HCT116 (cell line): ENCODE results near the gene CHCHD10. TPM values are rescaled to one million over a fixed set of nuclear protein-coding genes. Genes with fewer than 3 reads are reported as not detected.

ENCODE experiments used
- ATAC-seq: fragments of 200-7000 bp; cut with Tn5 transposase; 2 replicates; pipeline ENCODE4 v1.9.1; 2020; ENCODE audit warnings: mild to moderate bottlenecking, moderate library complexity
- BruUV-seq: library from RNA; stranded (reverse); fragments of 400-500 nt; replicated peaks from 2 replicates; lab custom pipeline; 2021; lab: Mats Ljungman, UMichigan
- CTCF ChIA-PET: fragments of 300-600 bp; sonication (Branson Sonifier 250); formaldehyde crosslinking; loops from one replicate; lab custom pipeline; 2021; ENCODE audit warnings: antibody characterized with exemption; lab: Charles Lee
- POLR2A ChIA-PET: fragments of 300-600, 350-600 bp; sonication (Branson Sonifier 250); formaldehyde crosslinking; loops from one replicate; lab custom pipeline; 2021; ENCODE audit warnings: antibody characterized with exemption; lab: Charles Lee
- RAD21 ChIA-PET, 2 experiments: fragments of 300-600 bp; sonication (Branson Sonifier 250); formaldehyde crosslinking; loops; one replicate each; lab custom pipeline; 2023; ENCODE audit warnings: low total read pairs in 2 of 2; ENCODE audit not compliant: uncharacterized antibody in 2 of 2, unreplicated experiment in 2 of 2, low non-redundant PET in 1 of 2; lab: Charles Lee
- DNase-seq: peaks from one replicate; pipeline ENCODE4 v3.0.0-alpha.2; 2010; ENCODE audit warnings: low read depth, low spot score
- H2AFZ ChIP-seq: fragments of 200-600 bp; shearing (Covaris generic), sonication (generic); 2 replicates; pipeline ENCODE4 v1.6.1; 2017; ENCODE audit warnings: low read depth, mixed run types, mixed read lengths, antibody characterized with exemption, low read length; ENCODE audit not compliant: poor library complexity, severe bottlenecking
- H3K27ac ChIP-seq: 2 replicates; pipeline ENCODE4 v1.5.1; 2012; ENCODE audit warnings: low read depth, low read length
- H3K27me3 ChIP-seq: fragments of 200-600 bp; sonication (generic); 2 replicates; pipeline ENCODE4 v1.6.1; 2016; ENCODE audit warnings: mixed run types, low read length, mixed read lengths; ENCODE audit not compliant: insufficient read depth
- H3K36me3 ChIP-seq, 2 experiments: fragments of 200-500 bp in 1 of 2; fragments of 200-600 bp in 1 of 2; sonication (Bioruptor generic) in 1 of 2; sonication (generic) in 1 of 2; 2 replicates each; pipeline versions ENCODE4 v1.5.1 to v1.6.1; 2014 to 2016; ENCODE audit warnings: low read length in 2 of 2, inconsistent platforms in 1 of 2, mixed read lengths in 1 of 2, mixed run types in 1 of 2; ENCODE audit not compliant: insufficient read depth in 2 of 2, control insufficient read depth in 1 of 2
- H3K4me1 ChIP-seq, 2 experiments: fragments of 200-600 bp in 1 of 2; sonication (generic) in 1 of 2; 2 replicates each; pipeline versions ENCODE4 v1.5.1 to v1.6.1; 2012 to 2017; ENCODE audit warnings: low read length in 2 of 2, inconsistent platforms in 1 of 2, mild to moderate bottlenecking in 1 of 2, mixed read lengths in 1 of 2, mixed run types in 1 of 2, moderate library complexity in 1 of 2; ENCODE audit not compliant: insufficient read depth in 2 of 2, control insufficient read depth in 1 of 2
- H3K4me2 ChIP-seq: fragments of 200-600 bp; sonication (generic); 2 replicates; pipeline ENCODE4 v1.6.1; 2017; ENCODE audit warnings: mixed run types, low read length, mixed read lengths
- H3K4me3 ChIP-seq, 2 experiments: fragments of 200-600 bp in 1 of 2; sonication (generic) in 1 of 2; replicated peaks in 1 of 2; 2 replicates each; pipeline ENCODE4 v1.5.1; 2011 to 2016; ENCODE audit warnings: low read length in 2 of 2, control low read depth in 1 of 2, low read depth in 1 of 2, mild to moderate bottlenecking in 1 of 2, mixed read lengths in 1 of 2, mixed run types in 1 of 2
- H3K79me2 ChIP-seq: fragments of 200-600 bp; sonication (generic); 2 replicates; pipeline ENCODE4 v1.6.1; 2017; ENCODE audit warnings: mild to moderate bottlenecking, mixed run types, low read length, moderate library complexity, mixed read lengths; ENCODE audit not compliant: insufficient read depth
- H3K9ac ChIP-seq: fragments of 200-600 bp; sonication (generic); 2 replicates; pipeline ENCODE4 v1.6.1; 2016; ENCODE audit warnings: low read length, mixed read lengths
- H3K9me2 ChIP-seq: fragments of 200-600 bp; sonication (generic), shearing (Covaris generic); 2 replicates; pipeline ENCODE4 v1.6.1; 2017; ENCODE audit warnings: mixed run types, mild to moderate bottlenecking, moderate library complexity; ENCODE audit not compliant: insufficient read depth
- H3K9me3 ChIP-seq, 2 experiments: fragments of 200-500 bp in 1 of 2; fragments of 200-600 bp in 1 of 2; sonication (Bioruptor generic) in 1 of 2; sonication (generic) in 1 of 2; 2 replicates each; pipeline ENCODE4 v1.6.1; 2014 to 2017; ENCODE audit warnings: low read length in 2 of 2, mixed read lengths in 2 of 2, inconsistent platforms in 1 of 2, low read depth in 1 of 2, mild to moderate bottlenecking in 1 of 2, mixed run types in 1 of 2, moderate library complexity in 1 of 2; ENCODE audit not compliant: control insufficient read depth in 1 of 2, insufficient read depth in 1 of 2
- H4K20me1 ChIP-seq: fragments of 200-600 bp; sonication (generic), shearing (Covaris generic); 2 replicates; pipeline ENCODE4 v1.6.1; 2017; ENCODE audit warnings: mixed run types, mild to moderate bottlenecking, moderate library complexity; ENCODE audit not compliant: insufficient read depth
- ATF3 ChIP-seq: IDR thresholded peaks from 2 replicates; pipeline ENCODE4 v1.6.1; 2012
- CEBPB ChIP-seq: IDR thresholded peaks from 2 replicates; pipeline ENCODE4 v1.6.1; 2012; ENCODE audit warnings: low read depth
- EGR1 ChIP-seq: IDR thresholded peaks from 2 replicates; pipeline ENCODE4 v1.6.1; 2012; ENCODE audit warnings: low read depth
- ELF1 ChIP-seq: IDR thresholded peaks from 2 replicates; pipeline ENCODE4 v1.6.1; 2012; ENCODE audit warnings: low read depth, borderline replicate concordance
- EZH2 ChIP-seq: fragments of 200-600 bp; sonication (generic); IDR thresholded peaks from 2 replicates; pipeline ENCODE4 v1.6.1; 2017; ENCODE audit warnings: antibody characterized with exemption, mixed run types
- FOSL1 ChIP-seq: IDR thresholded peaks from 2 replicates; pipeline ENCODE4 v1.6.1; 2012; ENCODE audit warnings: low read depth
- MAX ChIP-seq: IDR thresholded peaks from 2 replicates; pipeline ENCODE4 v1.6.1; 2012
- POLR2A ChIP-seq: IDR thresholded peaks from 2 replicates; pipeline ENCODE4 v1.7.0; 2011; ENCODE audit warnings: borderline replicate concordance; ENCODE audit not compliant: insufficient read depth, insufficient read length; ENCODE audit errors: extremely low read depth
- RAD21 ChIP-seq: IDR thresholded peaks from 2 replicates; pipeline ENCODE4 v1.6.1; 2012; ENCODE audit warnings: low read depth, mild to moderate bottlenecking
- REST ChIP-seq: IDR thresholded peaks from 2 replicates; pipeline ENCODE4 v1.6.1; 2012; ENCODE audit warnings: low read depth
- SIN3A ChIP-seq: IDR thresholded peaks from 2 replicates; pipeline ENCODE4 v1.6.1; 2012; ENCODE audit warnings: low read depth
- TCF7L2 ChIP-seq: IDR thresholded peaks from 2 replicates; pipeline ENCODE4 v1.7.0; 2011; ENCODE audit warnings: borderline replicate concordance, inconsistent platforms; ENCODE audit not compliant: insufficient read depth, insufficient read length; ENCODE audit errors: extremely low read depth
- YY1 ChIP-seq: IDR thresholded peaks from 2 replicates; pipeline ENCODE4 v1.6.1; 2011; ENCODE audit warnings: low read length, low read depth, moderate library complexity, mild to moderate bottlenecking; ENCODE audit not compliant: insufficient replicate concordance; ENCODE audit errors: extremely low read depth
- ZBTB33 ChIP-seq: IDR thresholded peaks from 2 replicates; pipeline ENCODE4 v1.6.1; 2011; ENCODE audit warnings: mild to moderate bottlenecking, low read length, moderate library complexity; ENCODE audit not compliant: insufficient replicate concordance; ENCODE audit errors: extremely low read depth
- intact Hi-C: fragments of 100-400 bp; cut with micrococcal nuclease; formaldehyde crosslinking; loops from 2 replicates; pipeline ENCODE4 v1.10.0; 2022
- total RNA-seq: library from RNA; stranded (reverse); gene quantifications from one replicate; pipeline ENCODE4 v1.2.1, GENCODE V29; 2021; ENCODE audit not compliant: unreplicated experiment

CHCHD10 gene
- total RNA-seq, 1 experiment from 2014 or later: 279 TPM

- no peak for TF ChIP-seq REST
- TF ChIP-seq FOSL1: no peak
- TF ChIP-seq ATF3: no peak
- no peak for TF ChIP-seq POLR2A
- TF ChIP-seq TCF7L2: no peak
- no peak for TF ChIP-seq EGR1
- TF ChIP-seq, all 23 proteins: peak for 0
Measured at GRCh38 chr22:23772315-23772648, 4.5 kb upstream of the CHCHD10 start (continued).

GRCh38 chr22:23769321-23769965, 1.7 kb upstream of the CHCHD10 start:
- Histone ChIP-seq H3K9ac (no peak overlapping the region), H3K36me3 (peaks cover 7 to 18% of the 10 kb centered on the region in 2 experiments; a peak in 3 of 4 replicates), H3K27me3 (no peaks in the 10 kb centered on the region), H4K20me1 (no peaks in the 10 kb centered on the region), H3K9me2 (no peaks in the 10 kb centered on the region), H3K27ac (peak overlapping the region; percentile 10; the same call in 1 of the 2 replicates), H2AFZ (no peak overlapping the region), H3K9me3 (no peaks in the 10 kb centered on the region), H3K4me3 (no peak overlapping the region), H3K79me2 (peaks cover 32% of the 10 kb centered on the region), H3K4me1 (peaks cover 26 to 67% of the 10 kb centered on the region in 2 experiments), H3K4me2 (0 out of 2 replicates have a peak overlapping the region, but pooled peaks have one; percentile 100)
- RAD21 ChIA-PET: no interaction called here
- intact Hi-C loops: loop anchor here (5.0 to 10.0 kb wide), 2 partner anchors 78 to 185 kb away; no protein-coding TSS in a partner anchor
- ATAC-seq (no peak), DNase-seq (no peak)
- BruUV-seq: no TSS peak
- CTCF ChIA-PET: interaction anchor here (0.9 to 2.2 kb wide), 3 partner anchors 17 to 80 kb away, joined by 3 to 6 read pairs (median 4); partner anchors contain the start of gene SMARCB1
- POLR2A ChIA-PET: interaction anchor here (1.0 kb wide), 1 partner anchor 16 kb away, joined by 4 read pairs; no protein-coding TSS in a partner anchor
- TF ChIP-seq YY1 (no peak), SIN3A (no peak), CEBPB (no peak), ELF1 (no peak), EGR1 (no peak), EZH2 (no peak), MAX (no peak), ZBTB33 (no peak), ATF3 (no peak), RAD21 (no peak)
